ENCODE results near the gene TAB3.

The TAB3 gene

DNA sequence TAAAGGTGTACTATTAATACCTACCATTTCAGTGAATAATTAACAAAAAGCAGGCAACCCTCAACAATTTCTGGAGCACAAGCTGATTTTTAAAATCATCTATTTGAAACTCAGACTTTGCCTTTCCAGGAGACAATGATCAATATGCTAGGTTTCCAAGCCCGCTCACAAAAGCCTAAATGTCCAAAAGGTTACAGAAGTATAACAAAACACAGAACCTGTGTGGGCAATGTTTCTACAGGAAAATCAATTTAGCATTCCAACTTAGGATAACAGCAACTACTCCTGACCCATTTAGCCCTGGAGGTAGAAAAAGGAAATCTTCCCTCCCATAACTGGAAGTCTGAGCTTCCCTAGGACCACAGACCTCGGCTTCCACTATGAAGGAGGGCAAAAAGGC is 3.9 kb downstream of the TAB3 start:
- no peak for DNase-seq

DNA sequence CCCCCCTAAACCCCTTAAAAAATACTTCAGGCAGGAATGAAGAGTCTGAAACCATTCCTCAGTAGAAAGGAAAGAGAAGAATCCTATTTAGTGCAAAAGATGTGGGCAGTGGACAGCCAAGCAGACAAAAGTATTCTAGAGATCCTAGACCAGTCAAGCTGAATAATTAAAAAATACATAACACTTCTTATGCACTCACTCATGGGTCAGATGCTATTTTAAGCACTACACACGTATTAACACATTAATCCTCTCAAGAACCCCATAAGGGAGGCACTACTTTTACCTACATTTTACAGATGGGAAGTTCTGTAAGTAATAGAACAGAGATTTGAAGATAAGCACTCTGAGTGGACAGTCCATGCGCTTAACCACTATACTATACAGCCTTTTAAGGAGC is 5.9 kb downstream of the TAB3 start:
- no peak for DNase-seq

DNA sequence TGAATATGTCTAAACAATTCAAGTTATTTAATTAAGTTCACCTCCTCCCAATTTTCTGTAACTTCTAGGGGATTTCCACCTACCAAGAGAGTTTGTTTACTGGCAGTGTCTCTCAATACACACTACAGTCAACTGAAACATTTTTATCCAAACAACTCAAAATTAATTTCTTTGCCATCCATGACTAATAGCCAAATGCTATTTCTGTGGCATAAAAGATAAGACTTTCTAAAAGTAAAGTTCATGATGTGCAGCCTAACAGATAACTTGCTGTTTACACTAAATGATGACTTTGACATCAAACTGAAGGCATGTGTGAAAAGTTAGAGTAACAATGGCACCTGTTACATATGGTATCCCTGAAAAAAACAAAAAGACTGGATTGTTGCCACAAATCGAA is 7.3 kb downstream of the TAB3 start:
- DNase-seq, result no peak

- no peak for DNase-seq
These were observed 7.7 kb downstream of the TAB3 start for GRCh38 chrX:30881390-30881789.

GRCh38 chrX:30880058-30880457 is 9.0 kb downstream of the TAB3 start:
- no peak for DNase-seq

DNA sequence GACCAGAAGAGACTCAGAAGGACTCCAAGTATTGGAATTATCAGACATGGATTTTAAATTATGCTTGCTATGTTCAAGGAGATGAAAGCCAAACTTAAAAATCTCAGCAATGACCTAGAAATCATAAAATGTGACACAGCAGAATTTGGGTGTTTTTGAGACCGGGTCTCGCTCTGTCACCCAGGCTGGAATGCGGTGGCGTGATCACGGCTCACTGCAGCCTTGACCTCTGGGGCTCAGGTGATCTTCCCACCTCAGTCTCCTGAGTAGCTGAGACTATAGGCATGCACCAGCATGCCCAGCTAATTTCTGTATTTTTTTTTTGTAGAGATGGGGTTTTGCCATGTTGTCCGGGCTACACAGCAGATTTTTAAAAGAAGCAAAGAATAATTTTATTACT is 12.7 kb downstream of the TAB3 start:
- no peak for DNase-seq

GRCh38 chrX:30875957-30876356 is 13.1 kb downstream of the TAB3 start:
- no peak for DNase-seq

GRCh38 chrX:30874851-30875250 is 14.2 kb downstream of the TAB3 start:
- no peak for DNase-seq

- no peak for DNase-seq
These were observed 18.5 kb downstream of the TAB3 start for GRCh38 chrX:30870572-30870971.

- no peak for DNase-seq
These were observed 23.4 kb downstream of the TAB3 start for GRCh38 chrX:30865612-30866011.

DNA sequence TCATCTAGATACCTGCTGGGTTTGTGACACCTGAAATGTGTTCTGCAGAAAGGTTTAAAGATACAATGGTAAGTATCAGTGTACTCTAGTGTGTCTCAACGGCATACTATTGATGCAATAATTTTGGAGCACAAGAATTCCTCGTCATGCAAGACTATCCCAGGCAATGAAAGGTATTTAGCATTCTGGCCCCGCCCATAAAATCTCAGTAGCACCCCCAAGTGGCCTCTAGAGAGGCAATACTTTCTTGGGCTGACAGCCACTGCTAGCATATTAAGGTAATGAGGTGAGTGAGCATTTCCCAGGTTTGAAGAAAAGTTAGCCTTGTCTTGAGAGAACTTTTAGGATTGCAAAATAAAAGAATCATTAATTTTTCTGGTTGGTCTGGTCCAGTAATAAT is 24.0 kb downstream of the TAB3 start:
- peak in 2 of 6 experiments; percentile 0 to 2 for DNase-seq

DNA sequence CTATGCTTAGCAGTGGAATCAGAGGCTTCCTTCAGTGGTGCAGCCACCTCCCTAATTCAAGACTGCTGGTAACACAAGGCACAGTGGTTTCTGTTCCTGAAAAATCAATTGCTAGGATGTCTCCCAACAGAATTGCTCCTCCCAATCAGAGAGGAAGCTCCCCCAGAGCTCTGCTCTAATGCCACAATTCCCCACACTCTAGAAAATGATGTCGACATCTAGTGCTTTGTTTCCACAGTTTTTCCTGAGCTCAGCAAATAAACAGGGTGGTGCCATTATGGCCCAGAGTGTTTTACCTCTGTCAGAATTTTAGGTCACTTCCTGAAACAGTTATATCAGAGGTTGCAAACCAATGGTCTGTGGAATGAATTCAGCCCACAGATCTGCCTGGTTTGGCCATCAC is 24.7 kb downstream of the TAB3 start:
- DNase-seq, result no peak

DNA sequence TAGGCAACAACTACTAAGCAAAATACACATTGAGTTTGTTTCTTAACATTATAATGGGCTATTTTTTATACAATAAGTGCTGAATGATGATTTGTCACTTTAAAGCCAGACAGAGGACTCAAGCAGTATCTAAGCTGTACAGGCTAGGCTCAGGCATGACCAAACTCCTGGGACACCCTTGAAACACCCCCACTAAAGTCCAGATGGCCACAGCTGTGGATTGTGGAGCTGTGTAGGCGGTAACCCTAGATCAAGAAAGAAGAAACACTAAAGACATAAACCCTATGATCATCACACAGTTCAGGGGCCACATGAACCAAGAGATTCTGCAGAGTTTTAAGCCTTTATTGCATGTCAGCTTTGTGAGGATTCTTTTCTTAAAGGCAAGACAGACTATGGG is 25.1 kb downstream of the TAB3 start:
- DNase-seq, result no peak

DNA sequence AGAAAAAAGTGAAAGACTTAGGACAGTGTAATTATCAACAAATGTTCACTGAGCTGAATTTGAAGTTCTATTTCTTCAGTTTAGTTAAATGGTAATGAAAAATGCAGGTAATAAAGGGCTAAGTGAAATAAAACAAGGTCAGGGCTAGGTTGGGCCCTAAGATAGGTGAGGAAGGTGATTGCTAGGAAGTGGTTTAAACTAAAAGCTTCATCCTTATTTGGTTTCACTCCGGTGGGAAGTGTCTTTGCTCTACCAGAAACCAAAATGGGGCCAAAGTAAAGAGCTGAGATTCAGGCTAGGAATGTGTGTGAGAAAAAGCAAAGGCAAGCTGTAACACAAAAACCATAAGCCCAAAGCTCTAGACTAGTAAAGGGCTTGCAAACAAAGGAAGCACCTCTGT is 31.0 kb downstream of the TAB3 start:
- DNase-seq, result no peak

DNA sequence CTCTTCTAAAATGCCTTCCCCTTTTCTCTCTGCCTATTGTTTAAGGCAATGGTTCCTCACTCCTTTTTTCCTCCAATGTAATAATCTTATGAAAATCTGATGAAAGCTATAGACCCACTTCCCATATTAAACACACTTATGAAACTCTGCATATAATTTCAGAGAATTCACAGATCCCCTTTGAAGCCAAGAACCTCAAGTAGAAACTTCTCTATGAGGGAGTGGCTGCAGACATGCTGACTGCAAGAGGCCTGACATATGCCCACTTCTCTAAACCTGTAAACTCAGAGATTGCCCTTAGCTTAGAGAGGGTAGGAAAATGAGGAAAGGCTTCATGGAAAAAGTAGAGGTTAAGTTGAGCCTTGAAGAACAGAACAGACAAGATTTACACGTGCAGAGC is 37.6 kb downstream of the TAB3 start:
- DNase-seq, result no peak

DNA sequence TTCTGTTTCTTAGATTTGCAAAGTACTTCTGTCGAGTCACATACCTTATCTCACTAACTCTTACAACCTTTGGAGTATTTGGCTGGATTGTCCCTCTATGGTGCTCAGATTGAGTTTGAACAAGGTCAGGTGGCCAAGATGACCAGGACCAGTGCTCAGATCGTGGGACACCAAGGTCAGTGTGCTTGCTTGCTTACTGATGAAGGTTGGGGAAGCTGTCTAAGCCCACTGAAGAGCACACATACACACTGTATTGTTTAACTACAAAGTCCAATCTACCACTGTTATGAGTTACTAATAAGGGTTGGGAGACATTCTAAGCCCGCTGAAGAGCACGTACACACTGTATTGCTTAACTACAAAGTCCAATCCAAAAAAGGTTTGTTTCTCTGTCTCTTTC is 53.7 kb downstream of the TAB3 start:
- no peak for DNase-seq

DNA sequence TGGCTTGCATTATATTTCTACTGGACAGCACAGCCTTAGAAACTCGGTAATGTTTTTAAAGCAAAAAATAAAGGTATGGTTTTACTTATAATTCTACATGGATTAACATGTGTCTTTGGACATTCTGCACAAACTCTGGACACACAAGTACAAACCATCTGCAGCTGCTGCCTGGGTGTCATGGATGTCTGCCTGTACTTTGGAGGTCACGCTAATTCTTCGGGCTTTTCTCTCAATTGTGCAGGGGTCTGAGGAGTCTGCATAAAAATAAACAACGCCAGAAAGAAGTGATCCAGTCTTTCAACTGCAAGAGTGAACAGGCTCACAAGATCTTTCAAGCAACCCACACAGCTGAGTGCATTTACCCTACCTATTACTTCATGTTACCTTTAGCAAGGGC is 55.2 kb downstream of the TAB3 start:
- DNase-seq, result no peak

DNA sequence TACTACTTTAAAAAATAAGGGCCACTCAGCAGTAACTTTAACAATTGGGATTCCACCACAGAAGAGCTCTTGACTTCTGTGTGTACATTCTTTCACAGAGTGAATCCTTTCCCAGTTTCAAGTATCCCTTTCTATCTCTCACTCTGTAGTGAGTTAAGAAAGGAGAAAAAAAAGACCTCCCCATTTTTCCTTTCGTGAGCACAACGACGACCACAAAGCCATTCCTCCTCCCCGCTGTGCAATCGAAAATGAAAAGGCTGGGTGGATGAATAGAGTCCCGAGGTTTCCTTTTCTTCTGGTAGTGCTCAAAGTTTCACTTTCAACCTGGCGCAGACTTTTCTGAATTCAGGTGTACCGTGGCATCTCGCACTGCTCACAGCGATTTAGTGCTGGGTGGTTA is 58.0 kb downstream of the TAB3 start:
- DNase-seq, result peak in 3 of 6 experiments; percentile 9 to 11 (median 11)

DNA sequence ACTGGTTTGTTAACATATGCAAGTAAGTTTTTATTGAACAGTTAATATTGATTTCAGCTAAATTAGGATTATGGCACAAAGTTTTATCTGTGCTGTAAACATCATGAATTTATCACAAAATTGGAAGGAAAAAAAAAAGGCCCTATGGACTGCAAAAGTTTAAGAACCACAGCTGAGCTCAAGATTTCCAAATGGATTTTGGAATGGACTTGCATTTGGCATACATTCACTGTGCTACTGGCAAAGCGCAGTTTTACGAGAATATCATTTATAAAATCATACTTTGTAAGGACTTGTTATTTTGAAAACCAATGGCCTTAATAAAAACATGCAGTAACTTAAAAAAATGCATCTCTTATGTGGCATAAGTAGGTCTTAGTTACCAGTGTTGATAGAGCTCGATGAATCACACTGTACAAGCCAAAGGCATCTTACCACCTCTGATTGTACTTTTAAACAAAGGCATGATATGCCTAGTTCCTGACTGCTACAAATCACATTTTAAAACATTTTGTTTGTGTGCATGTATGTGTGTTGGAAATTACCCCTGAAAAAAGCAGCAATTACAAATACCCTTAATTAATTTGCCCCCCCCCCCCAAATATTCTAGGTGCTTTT is 58.6 kb downstream of the TAB3 start:
- DNase-seq, result no peak

GRCh38 chrX:30824275-30824674 is 64.8 kb downstream of the TAB3 start:
- no peak for DNase-seq

GRCh38 chrX:30822764-30823163 is 66.3 kb downstream of the TAB3 start:
- no peak for DNase-seq

- DNase-seq, result no peak
These were observed 66.9 kb downstream of the TAB3 start for GRCh38 chrX:30822068-30822681.

DNA sequence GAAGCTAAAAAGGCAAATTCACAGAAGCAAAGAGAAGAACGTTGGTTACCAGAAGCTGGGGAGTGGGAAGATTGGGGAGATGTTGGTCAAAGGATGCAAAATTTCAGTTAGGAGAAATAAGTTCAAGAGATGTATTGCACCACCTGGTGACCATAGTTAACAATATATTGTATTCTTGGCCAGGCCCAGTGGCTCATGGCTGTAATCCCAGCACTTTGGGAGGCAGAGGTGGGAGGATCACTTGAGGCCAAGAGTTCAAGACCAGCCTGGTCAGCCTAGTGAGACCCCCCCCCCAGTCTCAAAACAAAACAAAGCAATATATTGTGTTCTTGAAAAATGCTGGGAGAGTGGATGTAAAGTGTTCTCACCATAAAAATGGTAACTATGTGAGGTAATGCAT is 67.9 kb downstream of the TAB3 start:
- DNase-seq, result no peak

GRCh38 chrX:30819080-30819479 is 70.0 kb downstream of the TAB3 start:
- no peak for DNase-seq

DNA sequence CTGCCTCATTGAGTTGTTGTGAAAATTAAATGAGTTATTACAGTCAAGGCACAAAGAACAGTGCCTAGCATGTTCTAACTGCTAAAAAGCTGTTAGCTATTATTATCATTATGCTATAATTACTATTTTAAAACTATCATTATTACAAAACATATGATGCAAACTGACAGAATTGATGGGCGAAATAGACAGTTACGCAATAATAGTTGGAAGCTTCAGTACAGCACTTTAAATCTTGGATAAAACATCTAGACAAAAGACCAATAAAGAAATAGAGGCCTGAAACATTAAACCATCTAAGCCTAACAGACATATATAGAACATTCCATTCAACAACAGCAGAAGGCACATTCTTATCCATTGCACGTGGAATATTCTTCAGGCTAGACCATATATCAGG is 73.0 kb downstream of the TAB3 start:
- DNase-seq, result no peak

All from stimulated activated naive CD4-positive, alpha-beta T cell (primary cell).